HEK293 (cell line): ENCODE results near the gene OLFM2.

Source experiments
- BCL11B ChIP-seq: fragments of 450-650 bp; formaldehyde crosslinking; IDR thresholded peaks from 2 replicates; pipeline ENCODE4 v1.5.1; 2016; ENCODE audit warnings: low read depth, missing biosample characterization, missing genetic modification characterization
- GLIS1 ChIP-seq: fragments of 450-650 bp; formaldehyde crosslinking; IDR thresholded peaks from 2 replicates; pipeline ENCODE4 v1.5.1; 2016; ENCODE audit warnings: missing biosample characterization, missing genetic modification characterization
- HOXC10 ChIP-seq: sonication (generic); formaldehyde crosslinking; IDR thresholded peaks from 2 replicates; pipeline ENCODE4 v1.8.1; 2023; ENCODE audit warnings: mild to moderate bottlenecking, missing genetic modification reagents
- KLF16 ChIP-seq: fragments of 450-650 bp; formaldehyde crosslinking; IDR thresholded peaks from 2 replicates; pipeline ENCODE4 v1.5.1; 2017; ENCODE audit warnings: missing biosample characterization, missing genetic modification characterization
- KLF9 ChIP-seq: fragments of 450-650 bp; formaldehyde crosslinking; IDR thresholded peaks from 2 replicates; pipeline ENCODE4 v1.5.1; 2016; ENCODE audit warnings: missing biosample characterization, missing genetic modification characterization, low read depth
- MYNN ChIP-seq: fragments of 450-650 bp; formaldehyde crosslinking; IDR thresholded peaks from 2 replicates; pipeline ENCODE4 v1.5.1; 2016; ENCODE audit warnings: missing biosample characterization, missing genetic modification characterization, borderline replicate concordance
- SETDB1 ChIP-seq: IDR thresholded peaks from one replicate; pipeline ENCODE4 v1.6.1; 2017; ENCODE audit warnings: mild to moderate bottlenecking, low read length, moderate library complexity, mixed read lengths; ENCODE audit not compliant: insufficient read length
- WT1 ChIP-seq: fragments of 450-650 bp; formaldehyde crosslinking; IDR thresholded peaks from 2 replicates; pipeline ENCODE4 v1.5.1; 2016; ENCODE audit warnings: missing biosample characterization, missing genetic modification characterization
- ZBTB1 ChIP-seq: fragments of 450-650 bp; formaldehyde crosslinking; IDR thresholded peaks from 2 replicates; pipeline ENCODE4 v1.5.1; 2016; ENCODE audit warnings: missing biosample characterization, missing genetic modification characterization
- ZBTB44 ChIP-seq: fragments of 450-650 bp; IDR thresholded peaks from 2 replicates; pipeline ENCODE4 v1.5.1; 2018; ENCODE audit warnings: missing biosample characterization, mild to moderate bottlenecking, missing genetic modification characterization
- ZNF132 ChIP-seq: fragments of 450-650 bp; formaldehyde crosslinking; IDR thresholded peaks from 2 replicates; pipeline ENCODE4 v1.5.1; 2017; ENCODE audit warnings: missing biosample characterization, missing genetic modification characterization, borderline replicate concordance
- ZNF274 ChIP-seq, 2 experiments: fragments of 200-500 bp in 1 of 2; fragments of 450-650 bp in 1 of 2; sonication (Bioruptor generic) in 1 of 2; formaldehyde crosslinking in 1 of 2; IDR thresholded peaks; 2 replicates each; pipeline versions ENCODE4 v1.5.1 to v1.6.1; 2014 to 2016; ENCODE audit warnings: borderline replicate concordance in 1 of 2, inconsistent platforms in 1 of 2, low read length in 1 of 2, missing biosample characterization in 1 of 2, missing genetic modification characterization in 1 of 2
- ZNF292 ChIP-seq: fragments of 450-650 bp; formaldehyde crosslinking; IDR thresholded peaks from 2 replicates; pipeline ENCODE4 v1.5.1; 2016; ENCODE audit warnings: low read depth, missing biosample characterization, missing genetic modification characterization, borderline replicate concordance
- ZNF404 ChIP-seq: fragments of 450-650 bp; formaldehyde crosslinking; IDR thresholded peaks from 2 replicates; pipeline ENCODE4 v1.5.1; 2017; ENCODE audit warnings: missing biosample characterization, missing genetic modification characterization
- ZNF423 ChIP-seq: fragments of 450-650 bp; formaldehyde crosslinking; IDR thresholded peaks from 2 replicates; pipeline ENCODE4 v1.5.1; 2016; ENCODE audit warnings: missing biosample characterization, missing genetic modification characterization
- ZNF433 ChIP-seq: fragments of 450-650 bp; formaldehyde crosslinking; IDR thresholded peaks from 2 replicates; pipeline ENCODE4 v1.5.1; 2016; ENCODE audit warnings: missing biosample characterization, missing genetic modification characterization, low read depth
- ZNF510 ChIP-seq: fragments of 450-650 bp; formaldehyde crosslinking; IDR thresholded peaks from 2 replicates; pipeline ENCODE4 v1.5.1; 2018; ENCODE audit warnings: mild to moderate bottlenecking, missing genetic modification characterization, missing biosample characterization; ENCODE audit not compliant: insufficient replicate concordance
- ZNF558 ChIP-seq: fragments of 450-650 bp; formaldehyde crosslinking; IDR thresholded peaks from 2 replicates; pipeline ENCODE4 v1.5.1; 2016; ENCODE audit warnings: missing biosample characterization, missing genetic modification characterization
- ZNF621 ChIP-seq: fragments of 450-650 bp; formaldehyde crosslinking; IDR thresholded peaks from 2 replicates; pipeline ENCODE4 v1.5.1; 2017; ENCODE audit warnings: missing biosample characterization, missing genetic modification characterization
- ZNF624 ChIP-seq: fragments of 450-650 bp; formaldehyde crosslinking; IDR thresholded peaks from 2 replicates; pipeline ENCODE4 v1.5.1; 2017; ENCODE audit warnings: missing biosample characterization, missing genetic modification characterization
- ZNF639 ChIP-seq: fragments of 450-650 bp; formaldehyde crosslinking; IDR thresholded peaks from 2 replicates; pipeline ENCODE4 v1.5.1; 2016; ENCODE audit warnings: missing biosample characterization, missing genetic modification characterization
- ZNF664 ChIP-seq: fragments of 450-650 bp; formaldehyde crosslinking; IDR thresholded peaks from 2 replicates; pipeline ENCODE4 v1.5.1; 2016; ENCODE audit warnings: missing biosample characterization, missing genetic modification characterization
- ZNF785 ChIP-seq: fragments of 450-650 bp; formaldehyde crosslinking; IDR thresholded peaks from 2 replicates; pipeline ENCODE4 v1.5.1; 2016; ENCODE audit warnings: missing biosample characterization, missing genetic modification characterization
- ZNF791 ChIP-seq: fragments of 450-650 bp; formaldehyde crosslinking; IDR thresholded peaks from 2 replicates; pipeline ENCODE4 v1.5.1; 2016; ENCODE audit warnings: missing biosample characterization, missing genetic modification characterization
- ZNF792 ChIP-seq: fragments of 450-650 bp; formaldehyde crosslinking; IDR thresholded peaks from 2 replicates; pipeline ENCODE4 v1.5.1; 2016; ENCODE audit warnings: missing biosample characterization, missing genetic modification characterization
- ZNF837 ChIP-seq: fragments of 450-650 bp; formaldehyde crosslinking; IDR thresholded peaks from 2 replicates; pipeline ENCODE4 v1.5.1; 2016; ENCODE audit warnings: missing biosample characterization, missing genetic modification characterization
- ZSCAN30 ChIP-seq: fragments of 450-650 bp; IDR thresholded peaks from 2 replicates; pipeline ENCODE4 v1.5.1; 2018; ENCODE audit warnings: missing biosample characterization, mild to moderate bottlenecking, missing genetic modification characterization, moderate library complexity
- TF ChIP-seq, protein P1 (sequence below): fragments of 450-650 bp; formaldehyde crosslinking; IDR thresholded peaks from 2 replicates; pipeline ENCODE4 v1.5.1; 2016; ENCODE audit warnings: missing biosample characterization, missing genetic modification characterization

OLFM2 gene

GRCh38 chr19:9934132-9934950, 2.0 kb downstream of the OLFM2 start (continued):
- TF ChIP-seq ZNF624 (tag by site-specific recombination): no peak
- no peak for TF ChIP-seq ZSCAN30 (tag by site-specific recombination)
- no peak for TF ChIP-seq ZNF423 (tag by site-specific recombination)
- no peak for TF ChIP-seq HOXC10 (CRISPR knock-in tag)
- no peak for TF ChIP-seq ZNF404
- no peak for TF ChIP-seq ZNF792 (tag by site-specific recombination)
- TF ChIP-seq ZNF274 (IDR thresholded peaks at IDR 0.05; ENCODE audit: low read length): no peak
- no peak for TF ChIP-seq ZNF274 (tag by site-specific recombination; IDR thresholded peaks at IDR 0.05; ENCODE audit: borderline replicate concordance)
- TF ChIP-seq ZNF837 (tag by site-specific recombination): no peak
- no peak for TF ChIP-seq ZNF433 (tag by site-specific recombination)
- TF ChIP-seq ZNF639 (tag by site-specific recombination): no peak
- TF ChIP-seq SETDB1: no peak
- TF ChIP-seq ZNF791 (tag by site-specific recombination): no peak
- no peak for TF ChIP-seq ZNF664 (tag by site-specific recombination)
- no peak for TF ChIP-seq MYNN
- no peak for TF ChIP-seq ZNF621 (tag by site-specific recombination)
- TF ChIP-seq, protein P1, sequence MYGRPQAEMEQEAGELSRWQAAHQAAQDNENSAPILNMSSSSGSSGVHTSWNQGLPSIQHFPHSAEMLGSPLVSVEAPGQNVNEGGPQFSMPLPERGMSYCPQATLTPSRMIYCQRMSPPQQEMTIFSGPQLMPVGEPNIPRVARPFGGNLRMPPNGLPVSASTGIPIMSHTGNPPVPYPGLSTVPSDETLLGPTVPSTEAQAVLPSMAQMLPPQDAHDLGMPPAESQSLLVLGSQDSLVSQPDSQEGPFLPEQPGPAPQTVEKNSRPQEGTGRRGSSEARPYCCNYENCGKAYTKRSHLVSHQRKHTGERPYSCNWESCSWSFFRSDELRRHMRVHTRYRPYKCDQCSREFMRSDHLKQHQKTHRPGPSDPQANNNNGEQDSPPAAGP (tag by site-specific recombination): peak; percentile 90
- TF ChIP-seq ZBTB1: no peak
- TF ChIP-seq ZNF510 (tag by site-specific recombination): no peak
- TF ChIP-seq KLF16 (tag by site-specific recombination): peak; percentile 87
- TF ChIP-seq BCL11B: no peak
- peak; percentile 84 for TF ChIP-seq WT1 (tag by site-specific recombination)
- peak; percentile 61; the same call in 1 of the 2 replicates for TF ChIP-seq ZBTB44
- no peak for TF ChIP-seq ZNF132 (tag by site-specific recombination)
- TF ChIP-seq ZNF785 (tag by site-specific recombination): no peak
- TF ChIP-seq ZNF558 (tag by site-specific recombination): no peak
- no peak for TF ChIP-seq ZNF292 (tag by site-specific recombination)
- peak; percentile 95 for TF ChIP-seq KLF9 (tag by site-specific recombination)
- peak; percentile 96 for TF ChIP-seq GLIS1
